Measurements from ENCODE around the gene NUDT5.
"Not testable (repeated sequence)": the region's sequence is repeated elsewhere in the genome, so short reads cannot be mapped to it uniquely, and the experiment has no call there.

NUDT5 gene

DNA sequence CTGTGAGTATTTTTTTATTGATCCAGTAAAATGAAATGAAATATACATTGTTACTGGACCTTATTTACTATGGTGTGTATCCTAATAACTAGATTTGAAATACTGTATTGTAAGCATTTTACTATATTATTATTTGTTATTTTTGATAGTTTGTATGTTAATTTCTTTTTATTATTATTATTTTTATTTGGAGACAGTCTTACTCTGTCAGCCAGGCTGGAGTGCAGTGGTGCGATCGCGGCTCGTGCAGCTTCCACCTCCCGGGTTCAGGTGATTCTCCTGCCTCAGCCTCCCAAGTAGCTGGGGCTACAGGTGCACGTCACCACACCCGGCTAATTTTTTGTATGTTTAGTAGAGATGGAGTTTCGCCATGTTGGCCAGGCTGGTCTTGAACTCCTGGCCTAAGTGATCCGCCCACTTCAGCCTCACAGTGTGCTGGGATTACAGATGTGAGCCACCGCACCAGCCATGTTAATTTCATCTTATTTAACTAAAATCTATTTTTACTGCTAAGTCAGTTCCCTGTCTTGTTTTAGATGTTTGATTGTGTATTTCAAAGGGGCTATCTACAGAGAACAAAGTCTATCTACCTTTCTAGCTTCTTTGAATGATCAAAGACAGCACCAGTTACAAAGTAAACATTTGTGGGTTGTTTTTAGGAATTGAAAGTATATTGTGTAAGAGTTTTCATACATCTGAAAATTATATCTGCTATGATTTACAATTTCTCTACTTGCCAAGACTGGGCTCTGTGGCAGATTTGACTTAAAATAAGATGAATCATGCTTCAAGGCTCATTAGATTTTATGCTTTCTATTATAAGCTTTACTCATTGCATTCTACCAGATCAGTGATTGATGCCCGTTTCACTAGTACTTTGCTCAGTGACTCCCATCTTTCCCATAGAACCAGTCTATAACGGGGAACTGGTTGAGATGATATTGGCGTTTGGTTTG is 41.9 kb upstream of the NUDT5 start:
- Histone ChIP-seq H3K27me3 (no peaks in the 10 kb centered on the region), H3K36me3 (peaks cover 55% of the 10 kb centered on the region), H3K4me3 (ENCODE audit: low read depth in 1 of 2, low read length in 1 of 2) (no peak overlapping the region), H3K9me3 (no peaks in the 10 kb centered on the region), H3K4me1 (ENCODE audit: control insufficient read depth in 1 of 2, insufficient read depth in 1 of 2, low read depth in 1 of 2, low read length in 1 of 2) (peaks cover 25 to 26% of the 10 kb centered on the region in 2 experiments), H3K27ac (no peak overlapping the region)
- TF ChIP-seq, protein P1, sequence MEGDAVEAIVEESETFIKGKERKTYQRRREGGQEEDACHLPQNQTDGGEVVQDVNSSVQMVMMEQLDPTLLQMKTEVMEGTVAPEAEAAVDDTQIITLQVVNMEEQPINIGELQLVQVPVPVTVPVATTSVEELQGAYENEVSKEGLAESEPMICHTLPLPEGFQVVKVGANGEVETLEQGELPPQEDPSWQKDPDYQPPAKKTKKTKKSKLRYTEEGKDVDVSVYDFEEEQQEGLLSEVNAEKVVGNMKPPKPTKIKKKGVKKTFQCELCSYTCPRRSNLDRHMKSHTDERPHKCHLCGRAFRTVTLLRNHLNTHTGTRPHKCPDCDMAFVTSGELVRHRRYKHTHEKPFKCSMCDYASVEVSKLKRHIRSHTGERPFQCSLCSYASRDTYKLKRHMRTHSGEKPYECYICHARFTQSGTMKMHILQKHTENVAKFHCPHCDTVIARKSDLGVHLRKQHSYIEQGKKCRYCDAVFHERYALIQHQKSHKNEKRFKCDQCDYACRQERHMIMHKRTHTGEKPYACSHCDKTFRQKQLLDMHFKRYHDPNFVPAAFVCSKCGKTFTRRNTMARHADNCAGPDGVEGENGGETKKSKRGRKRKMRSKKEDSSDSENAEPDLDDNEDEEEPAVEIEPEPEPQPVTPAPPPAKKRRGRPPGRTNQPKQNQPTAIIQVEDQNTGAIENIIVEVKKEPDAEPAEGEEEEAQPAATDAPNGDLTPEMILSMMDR (IDR thresholded peaks at IDR 0.05): no peak

DNA sequence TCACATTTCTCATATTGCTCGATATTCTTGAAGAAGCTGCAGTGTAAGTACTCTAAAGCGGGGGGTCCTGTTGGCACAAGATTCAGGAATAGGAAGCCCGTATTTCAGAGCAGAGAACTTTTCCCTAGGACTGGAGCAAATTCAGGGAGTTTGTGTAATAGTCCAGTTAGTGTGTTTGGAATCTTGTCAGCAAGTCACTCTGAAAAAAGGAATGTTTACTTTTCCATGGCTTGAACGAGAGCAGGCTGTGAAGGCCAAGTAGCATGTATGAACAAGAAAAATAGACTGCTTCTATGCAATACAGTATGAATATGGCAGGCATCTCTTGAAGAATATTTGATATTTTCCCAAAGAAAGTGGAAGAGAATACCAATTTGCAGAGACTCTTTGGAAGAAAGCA is 40.1 kb upstream of the NUDT5 start:
- Histone ChIP-seq H3K27ac (peak overlapping the region; percentile 35), H3K4me1 (ENCODE audit: control insufficient read depth in 1 of 2, insufficient read depth in 1 of 2, low read depth in 1 of 2, low read length in 1 of 2) (peaks cover 8% of the 10 kb centered on the region in 2 experiments), H3K36me3 (peaks cover 69% of the 10 kb centered on the region), H3K27me3 (no peaks in the 10 kb centered on the region), H3K4me3 (ENCODE audit: low read depth in 1 of 2, low read length in 1 of 2) (no peak overlapping the region), H3K9me3 (no peaks in the 10 kb centered on the region)
- TF ChIP-seq, protein P1 (IDR thresholded peaks at IDR 0.05): no peak

DNA sequence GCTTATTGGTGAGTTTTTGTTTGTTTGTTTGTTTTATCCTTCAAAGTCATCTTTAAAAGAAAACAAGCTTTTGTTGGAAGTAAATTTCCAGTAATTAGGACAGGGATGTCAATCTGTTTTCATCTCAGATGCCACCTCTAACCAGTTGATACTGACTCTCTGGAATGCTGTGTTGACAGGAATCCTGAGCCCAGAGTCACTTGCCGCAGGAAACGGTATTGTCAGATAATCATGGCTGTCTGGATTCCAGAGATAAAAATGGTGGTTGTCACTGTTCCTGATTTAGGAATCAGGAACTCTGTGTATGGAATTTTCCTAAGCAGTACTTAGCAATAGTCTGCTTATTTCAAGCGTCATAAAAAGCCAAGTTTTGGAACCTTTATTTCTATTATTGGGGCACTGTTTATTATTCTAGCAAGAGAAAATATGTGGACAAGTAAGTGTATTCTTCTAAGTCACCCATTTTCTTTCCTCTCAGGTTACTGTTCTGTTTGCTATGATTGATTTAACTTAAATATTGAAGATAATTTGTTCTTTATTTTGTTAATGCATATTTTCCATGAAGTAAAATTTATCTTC is 39.5 kb upstream of the NUDT5 start:
- Histone ChIP-seq H3K27me3 (no peaks in the 10 kb centered on the region), H3K4me3 (ENCODE audit: low read depth in 1 of 2, low read length in 1 of 2) (no peak overlapping the region), H3K27ac (no peak overlapping the region), H3K36me3 (peaks cover 75% of the 10 kb centered on the region), H3K4me1 (ENCODE audit: control insufficient read depth in 1 of 2, insufficient read depth in 1 of 2, low read depth in 1 of 2, low read length in 1 of 2) (peaks cover 2% of the 10 kb centered on the region in 2 experiments), H3K9me3 (no peaks in the 10 kb centered on the region)
- TF ChIP-seq, protein P1 (IDR thresholded peaks at IDR 0.05): no peak

DNA sequence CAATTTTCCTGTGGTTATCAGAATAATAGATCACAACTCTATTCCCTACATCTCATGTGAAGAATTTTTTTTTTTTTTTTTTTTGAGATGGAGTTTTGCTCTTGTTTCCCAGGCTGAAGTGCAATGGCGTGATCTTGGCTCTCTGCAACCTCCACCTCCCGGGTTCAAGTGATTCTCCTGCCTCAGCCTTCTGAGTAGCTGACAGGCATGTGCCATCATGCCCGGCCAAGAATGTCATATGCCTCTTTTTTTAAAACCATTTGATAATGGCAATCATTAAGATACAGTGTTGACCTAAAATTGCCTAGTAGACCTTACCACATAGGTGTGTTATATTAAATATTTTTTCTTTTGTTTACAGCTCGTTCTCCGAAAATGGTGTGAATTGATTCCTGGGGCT is 39.0 kb upstream of the NUDT5 start:
- H3K9me3 ChIP-seq; H3K4me1 ChIP-seq (ENCODE audit: control insufficient read depth in 1 of 2, insufficient read depth in 1 of 2, low read depth in 1 of 2, low read length in 1 of 2); H3K27ac ChIP-seq; H3K4me3 ChIP-seq (ENCODE audit: low read depth in 1 of 2, low read length in 1 of 2); H3K27me3 ChIP-seq: not testable (repeated sequence)
- H3K36me3 ChIP-seq: peaks cover 77% of the 10 kb centered on the region

DNA sequence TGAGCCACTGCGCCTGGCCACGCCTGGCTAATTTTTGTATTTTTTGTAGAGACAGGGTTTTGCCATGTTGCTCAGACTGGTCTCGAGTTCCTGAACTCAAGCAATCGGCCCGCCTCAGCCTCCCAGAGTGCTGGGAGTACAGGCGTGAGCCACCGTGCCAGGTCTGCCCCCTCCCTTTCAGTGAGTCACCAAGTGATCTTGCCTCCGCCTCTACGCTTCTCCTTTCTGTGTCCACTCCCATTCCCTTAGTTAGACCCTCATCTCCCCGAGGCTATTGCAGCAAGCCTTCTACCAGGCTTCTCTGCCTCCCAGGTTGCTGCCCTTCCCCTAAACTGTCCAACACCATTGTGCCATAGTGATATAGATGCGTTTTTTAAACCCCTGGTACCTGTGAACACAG is 33.2 kb upstream of the NUDT5 start:
- TF ChIP-seq, protein P1 (IDR thresholded peaks at IDR 0.05): no peak
- H3K27ac ChIP-seq: no peak overlapping the region
- no peak overlapping the region for H3K4me3 ChIP-seq (ENCODE audit: low read depth in 1 of 2, low read length in 1 of 2)
- H3K36me3 ChIP-seq: peaks cover 45% of the 10 kb centered on the region
- no peaks in the 10 kb centered on the region for H3K4me1 ChIP-seq (ENCODE audit: control insufficient read depth in 1 of 2, insufficient read depth in 1 of 2, low read depth in 1 of 2, low read length in 1 of 2)
- no peaks in the 10 kb centered on the region for H3K27me3 ChIP-seq
- H3K9me3 ChIP-seq: no peaks in the 10 kb centered on the region

DNA sequence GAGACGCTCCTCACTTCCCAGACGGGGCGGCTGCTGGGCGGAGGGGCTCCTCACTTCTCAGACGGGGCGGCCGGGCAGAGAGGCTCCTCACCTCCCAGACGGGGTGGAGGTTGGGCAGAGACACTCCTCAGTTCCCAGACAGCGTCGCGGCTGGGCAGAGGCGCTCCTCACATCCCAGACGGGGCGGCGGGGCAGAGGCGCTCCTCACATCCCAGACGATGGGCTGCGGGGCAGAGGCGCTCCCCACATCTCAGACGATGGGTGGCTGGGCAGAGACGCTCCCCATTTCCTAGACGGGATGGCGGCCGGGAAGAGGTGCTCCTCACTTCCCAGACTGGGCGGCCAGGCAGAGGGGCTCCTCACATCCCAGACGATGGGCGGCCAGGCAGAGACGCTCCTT is 30.7 kb upstream of the NUDT5 start:
- not testable (repeated sequence) for H3K9me3 ChIP-seq; H3K4me3 ChIP-seq (ENCODE audit: low read depth in 1 of 2, low read length in 1 of 2); H3K27me3 ChIP-seq; H3K4me1 ChIP-seq (ENCODE audit: control insufficient read depth in 1 of 2, insufficient read depth in 1 of 2, low read depth in 1 of 2, low read length in 1 of 2); H3K27ac ChIP-seq
- H3K36me3 ChIP-seq: peaks cover 39% of the 10 kb centered on the region

All from neutrophil (primary cell).